G401 (cell line): ENCODE results near the gene HSPA2. TPM values are rescaled to one million over a fixed set of nuclear protein-coding genes. Genes with fewer than 3 reads are reported as not detected.

Source experiments
- DNase-seq: peaks from one replicate; pipeline ENCODE4 v3.0.0-alpha.2; 2015; ENCODE audit warnings: low spot score
- in situ Hi-C: cut with HindIII; loops from 2 replicates; pipeline ENCODE4 v1.10.0; 2016; ENCODE audit warnings: low sequenced_read_pairs, mixed read lengths
- total RNA-seq: library from RNA; depleted of rRNA; stranded (reverse); fragments of >200 nt; shearing (Covaris generic); gene quantifications from 2 replicates; pipeline ENCODE4 v1.2.3, GENCODE V29; 2014; rRNA removed

Gene HSPA2
- not detected in 2 replicates for total RNA-seq

- in situ Hi-C loops: no loop called here
Observed at GRCh38 chr14:64540208-64541202, at the start of gene HSPA2. Gene HSPA2 (plus strand): TSS chr14:64540741. CDS start chr14:64540850, 109 bp downstream.

GRCh38 chr14:64491637-64492036 is 48.9 kb upstream of the HSPA2 start:
- in situ Hi-C loops: no loop called here

More at GRCh38 chr14:64540208-64541202, at the start of gene HSPA2:
- DNase-seq: peak; percentile 91

GRCh38 chr14:64493455-64493854 is 47.1 kb upstream of the HSPA2 start:
- no peak for DNase-seq

More at GRCh38 chr14:64491637-64492036, 48.9 kb upstream of the HSPA2 start:
- DNase-seq: no peak

GRCh38 chr14:64495252-64495651 is 45.3 kb upstream of the HSPA2 start:
- no peak for DNase-seq
- in situ Hi-C loops: no loop called here

More at GRCh38 chr14:64493455-64493854, 47.1 kb upstream of the HSPA2 start:
- in situ Hi-C loops: no loop called here

- in situ Hi-C loops: no loop called here
- DNase-seq: no peak
Observed at GRCh38 chr14:64496764-64497163, 43.8 kb upstream of the HSPA2 start.

GRCh38 chr14:64500088-64500487 is 40.5 kb upstream of the HSPA2 start:
- in situ Hi-C loops: no loop called here
- no peak for DNase-seq

- peak; percentile 54 for DNase-seq
- in situ Hi-C loops: no loop called here
Observed at GRCh38 chr14:64501411-64502171, 39.0 kb upstream of the HSPA2 start.

GRCh38 chr14:64502456-64502855 is 38.1 kb upstream of the HSPA2 start:
- no peak for DNase-seq
- in situ Hi-C loops: no loop called here

- in situ Hi-C loops: no loop called here
- peak; percentile 51 for DNase-seq
Observed at GRCh38 chr14:64502887-64503433, 37.6 kb upstream of the HSPA2 start.

- in situ Hi-C loops: no loop called here
- DNase-seq: peak; percentile 89
Observed at GRCh38 chr14:64503434-64504309, 36.9 kb upstream of the HSPA2 start, which contains the start of gene ZBTB25. Gene ZBTB25 (minus strand): TSS chr14:64503838. CDS start chr14:64490533, 13,305 bp downstream.

GRCh38 chr14:64504310-64504896 is 36.1 kb upstream of the HSPA2 start, which contains the start of gene ZBTB1:
Gene ZBTB1 (plus strand): TSS chr14:64504770. CDS start chr14:64521505, 16,735 bp downstream.
- in situ Hi-C loops: no loop called here
- DNase-seq: peak; percentile 68

- in situ Hi-C loops: no loop called here
- DNase-seq: peak; percentile 83
Observed at GRCh38 chr14:64504897-64505794, 35.4 kb upstream of the HSPA2 start.

GRCh38 chr14:64506721-64507120 is 33.8 kb upstream of the HSPA2 start:
- DNase-seq: no peak
- in situ Hi-C loops: no loop called here

- DNase-seq: no peak
- in situ Hi-C loops: no loop called here
Observed at GRCh38 chr14:64507376-64508156, 33.0 kb upstream of the HSPA2 start.

- no peak for DNase-seq
- in situ Hi-C loops: no loop called here
Observed at GRCh38 chr14:64508215-64508776, 32.2 kb upstream of the HSPA2 start.

- in situ Hi-C loops: no loop called here
- no peak for DNase-seq
Observed at GRCh38 chr14:64509036-64509435, 31.5 kb upstream of the HSPA2 start.
